Stimulated activated CD8-positive, alpha-beta memory T cell treated with anti-CD3 and anti-CD28 coated beads, Interleukin-7, amount 100 ng/mL, for 4 hours (primary cell): ENCODE measurements around the gene TLR5.
A peak's percentile ranks its signal among the peaks of the same experiment; 100 is the strongest.

Experiments used
- DNase-seq, 2 donors: peaks; one replicate each; pipeline ENCODE4 v3.0.0-alpha.2; 2020; ENCODE audit warnings: low read depth in 2 of 2

The TLR5 gene

DNA sequence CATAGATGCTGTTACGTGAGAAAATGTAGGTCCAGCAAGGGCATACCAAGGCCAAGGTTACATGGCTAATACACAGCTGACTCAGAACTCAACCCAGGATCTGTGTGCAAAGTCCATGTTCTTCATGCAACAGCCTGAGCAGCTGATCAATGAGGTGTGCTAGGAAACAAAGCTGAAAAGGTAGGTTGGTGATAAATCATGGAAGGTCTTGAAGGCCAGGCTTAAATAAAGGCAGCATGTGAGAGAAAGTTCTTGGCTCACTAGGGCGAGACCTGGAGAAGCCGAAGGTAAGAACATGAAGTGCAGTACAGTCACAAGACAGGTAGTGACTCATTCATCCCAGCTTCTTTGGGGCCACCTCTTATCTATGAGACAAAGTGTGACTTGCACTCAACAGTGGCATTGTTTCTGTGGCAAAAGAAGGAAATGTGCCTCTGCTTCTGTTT lies 33.4 kb downstream of the TLR5 start:
- DNase-seq, result no peak

DNA sequence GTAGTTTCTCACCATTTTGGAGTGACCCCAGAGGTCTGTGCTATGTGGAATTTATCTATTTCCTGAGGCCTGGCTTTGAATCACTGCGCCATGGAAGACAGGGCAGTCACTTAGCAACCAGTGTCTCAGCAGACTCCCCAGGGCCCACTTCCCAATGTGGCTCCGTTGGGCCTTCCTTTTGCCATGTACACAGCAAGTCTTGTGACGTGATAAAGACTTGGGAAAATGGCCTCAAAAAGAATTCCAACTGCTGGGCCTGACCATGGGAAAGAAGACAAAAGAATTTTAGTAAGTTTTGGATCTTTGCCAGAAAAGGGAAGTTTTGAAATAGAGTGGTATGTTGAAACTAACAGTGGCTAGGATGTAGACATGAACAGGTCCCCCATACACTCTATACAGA lies 36.2 kb downstream of the TLR5 start:
- no peak for DNase-seq

DNA sequence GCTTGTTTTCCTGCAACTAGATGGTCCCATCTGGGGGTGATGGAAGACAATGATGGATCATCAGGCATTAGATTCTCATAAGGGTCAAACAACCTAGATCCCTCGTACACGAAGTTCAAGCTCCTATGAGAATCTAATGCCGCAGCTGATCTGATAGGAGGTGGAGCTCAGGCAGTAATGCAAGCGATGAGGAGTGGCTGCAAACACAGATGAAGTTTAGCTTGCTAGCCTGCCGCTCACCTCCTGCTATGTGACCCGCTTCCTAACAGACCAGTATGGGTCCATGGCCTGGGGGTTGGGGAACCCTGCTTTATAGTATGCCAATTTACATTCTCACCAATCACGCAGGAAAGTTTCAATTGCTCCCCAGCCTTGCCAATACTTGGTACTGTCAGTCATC lies 37.5 kb downstream of the TLR5 start:
- no peak for DNase-seq

DNA sequence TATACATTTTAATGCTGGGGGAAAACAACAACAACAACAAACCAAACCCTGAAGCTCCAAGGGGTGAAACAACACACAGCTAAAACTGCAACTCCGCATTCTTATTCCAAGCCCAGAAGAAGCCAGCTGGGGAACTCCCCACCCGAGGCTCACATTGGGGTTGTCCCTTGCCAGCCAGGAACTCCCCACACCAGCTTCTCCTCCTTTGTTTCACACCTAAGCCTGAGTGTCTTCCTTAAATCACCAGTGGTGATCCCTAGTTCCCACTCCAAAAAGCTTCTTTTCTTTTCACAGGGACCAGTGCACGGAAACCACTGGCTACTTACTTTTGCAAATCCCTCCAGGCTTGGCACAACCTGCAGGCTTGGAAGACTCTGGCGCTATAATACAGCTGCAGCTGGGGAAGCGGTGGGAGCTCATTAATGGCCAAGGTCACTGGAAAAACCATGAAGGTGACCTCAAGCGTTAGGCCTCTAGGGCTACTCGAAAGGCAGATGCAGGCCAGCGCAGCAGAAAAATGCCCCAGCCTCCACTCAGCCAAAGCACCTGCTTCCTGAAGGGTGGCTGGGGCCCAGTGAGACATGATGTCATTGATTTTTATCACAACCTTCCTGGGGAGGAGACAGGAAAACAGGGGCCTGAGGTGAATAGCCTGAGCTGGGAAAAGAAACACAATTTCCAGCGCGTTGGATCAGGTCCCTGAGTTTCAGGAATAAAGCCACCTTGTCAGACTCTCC lies 40.1 kb downstream of the TLR5 start:
- DNase-seq, result no peak

DNA sequence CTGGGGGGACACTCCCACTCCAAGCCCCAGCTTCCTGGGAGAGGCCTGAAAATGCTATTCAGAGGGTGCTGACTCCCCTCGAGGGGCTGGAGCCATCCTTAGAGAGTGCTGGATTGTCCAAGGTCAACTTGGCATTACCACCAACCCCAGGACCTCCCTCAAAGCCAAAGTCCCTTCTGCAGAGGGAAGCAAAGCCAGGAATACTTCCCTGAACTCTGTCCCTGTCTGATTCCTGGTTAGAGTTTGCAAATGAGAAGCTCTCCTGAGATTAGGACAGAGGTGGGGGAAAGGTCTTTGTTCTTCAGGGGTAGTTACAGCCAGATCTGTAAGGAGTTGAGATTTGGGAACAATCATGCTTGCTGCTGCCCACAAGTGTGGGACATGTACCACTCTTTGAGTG lies 45.3 kb downstream of the TLR5 start:
- DNase-seq, result no peak

DNA sequence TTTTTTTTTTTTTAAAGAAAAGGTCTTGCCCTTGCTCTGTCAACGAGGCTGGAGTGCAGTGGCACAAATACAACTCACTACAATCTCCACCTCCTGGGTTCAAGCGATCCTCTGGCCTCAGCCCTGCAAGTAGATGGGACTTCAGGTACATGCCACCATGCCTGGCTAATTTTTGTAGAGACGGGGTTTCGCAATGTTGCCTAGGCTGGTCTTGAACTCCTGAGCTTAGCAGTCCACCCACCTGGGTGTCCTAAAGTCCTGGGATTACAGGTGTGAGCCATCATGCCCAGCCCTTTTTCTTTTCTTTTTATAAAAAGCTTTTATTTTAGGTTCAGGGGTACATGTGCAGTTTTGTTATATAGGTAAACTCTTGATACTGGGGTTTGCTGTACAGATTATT lies 47.2 kb downstream of the TLR5 start:
- DNase-seq, result no peak

DNA sequence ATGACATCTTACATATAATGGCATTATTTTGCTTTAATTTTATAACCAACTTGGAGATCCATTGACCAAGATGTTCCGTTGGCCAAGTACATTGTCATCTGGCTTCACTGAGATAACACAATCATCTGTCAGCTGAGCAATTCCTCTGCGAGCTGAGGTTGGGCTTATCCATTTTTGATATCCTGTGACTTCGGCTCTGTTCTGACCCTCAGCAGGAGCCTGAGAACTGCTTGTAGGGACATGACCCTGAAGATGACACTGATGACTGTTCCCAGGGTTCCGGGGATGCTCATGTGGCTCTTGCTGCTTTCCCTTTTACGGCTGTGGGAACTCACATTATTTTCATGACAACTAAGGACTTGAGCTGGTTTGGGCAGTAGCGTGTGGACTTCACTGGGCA lies 51.2 kb downstream of the TLR5 start:
- DNase-seq, result no peak

DNA sequence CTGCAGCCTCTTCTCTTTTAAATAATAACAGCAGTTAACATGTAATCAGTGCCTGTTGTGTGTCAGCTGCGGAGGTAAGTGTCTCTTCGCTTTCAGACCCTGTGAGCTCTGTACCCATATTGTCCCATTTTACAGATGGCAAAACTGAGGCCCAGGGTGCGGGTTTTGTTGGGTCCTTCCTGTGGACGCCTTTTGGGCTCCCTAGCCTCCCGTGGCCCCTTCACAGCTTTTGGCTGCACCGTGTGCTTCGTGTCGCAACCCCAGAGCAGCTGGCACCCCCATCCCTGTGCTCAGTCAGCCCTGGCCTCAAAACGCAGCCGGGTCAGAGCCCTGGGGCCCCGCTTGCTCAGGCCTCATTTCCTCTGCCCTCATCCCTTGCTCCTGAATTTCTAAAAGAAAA lies 53.8 kb downstream of the TLR5 start:
- no peak for DNase-seq

DNA sequence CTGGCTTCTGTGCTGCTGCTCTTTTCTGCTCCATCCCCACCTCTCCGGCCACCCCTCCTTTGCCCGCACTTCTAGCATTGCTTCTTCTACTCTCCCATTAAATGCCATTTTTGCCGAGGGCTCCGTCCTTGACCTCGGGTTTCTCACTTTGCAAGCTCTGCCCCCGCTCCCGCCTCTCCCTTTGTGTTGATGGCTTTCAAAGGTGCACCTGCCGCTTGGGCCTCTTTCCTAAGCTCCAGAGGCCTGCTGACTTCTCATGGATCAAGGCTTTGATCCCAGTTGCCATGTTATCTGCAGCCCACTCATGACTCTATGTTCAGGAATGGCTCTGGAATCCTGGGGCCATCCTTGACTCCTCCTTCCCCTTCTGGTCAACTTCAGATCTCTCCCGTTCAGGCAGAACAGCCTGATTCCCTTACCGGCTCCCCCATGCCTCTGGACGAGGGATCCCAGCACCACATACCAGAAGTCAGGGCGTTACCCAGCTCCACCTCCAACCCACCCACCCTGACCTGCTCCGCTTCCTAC lies 54.3 kb downstream of the TLR5 start:
- no peak for DNase-seq

DNA sequence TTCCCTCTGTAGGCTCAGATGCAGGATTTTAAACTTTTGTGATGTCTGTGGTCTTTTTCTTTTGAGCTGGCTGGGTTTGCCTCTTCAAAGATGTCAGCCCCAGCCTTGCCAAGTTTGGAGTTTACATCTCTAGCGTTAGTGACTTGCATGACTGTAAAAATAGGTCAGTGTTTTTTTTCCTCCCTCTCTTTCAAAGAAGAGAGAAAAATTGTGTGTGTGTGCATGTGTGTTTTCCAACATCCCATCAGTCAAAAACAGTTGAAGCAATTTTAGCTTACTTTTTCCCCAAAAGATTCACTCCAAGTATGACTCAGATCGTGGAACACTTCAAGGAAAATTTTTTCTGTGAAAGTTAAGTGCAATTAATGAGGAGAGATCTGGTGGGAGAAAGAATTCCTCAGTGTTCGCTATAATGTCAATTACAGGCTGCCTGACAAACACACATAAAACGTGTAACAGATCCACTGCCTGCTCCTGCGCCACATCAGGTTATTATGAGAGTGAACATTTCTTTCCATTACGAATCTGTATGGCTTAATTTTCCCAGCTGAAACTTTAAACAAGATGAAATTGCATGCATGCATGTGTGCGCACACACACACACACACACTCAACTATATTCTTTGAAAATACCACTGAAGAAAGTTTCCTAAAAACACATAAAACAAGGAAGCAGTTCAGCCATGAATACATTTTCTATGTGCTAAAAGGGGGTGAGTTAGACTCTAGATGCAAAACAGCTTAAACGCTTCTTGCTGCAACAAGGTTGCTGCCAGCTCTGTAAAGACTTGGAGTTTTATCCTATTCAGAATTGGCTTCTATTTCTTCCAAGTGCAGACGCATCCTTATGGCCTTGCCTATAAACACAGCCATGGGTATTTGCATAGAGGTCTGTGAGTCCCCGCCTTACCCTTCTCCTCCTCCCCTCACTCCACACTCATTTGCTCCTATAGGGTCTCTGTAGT lies 55.5 kb downstream of the TLR5 start:
- no peak for DNase-seq

DNA sequence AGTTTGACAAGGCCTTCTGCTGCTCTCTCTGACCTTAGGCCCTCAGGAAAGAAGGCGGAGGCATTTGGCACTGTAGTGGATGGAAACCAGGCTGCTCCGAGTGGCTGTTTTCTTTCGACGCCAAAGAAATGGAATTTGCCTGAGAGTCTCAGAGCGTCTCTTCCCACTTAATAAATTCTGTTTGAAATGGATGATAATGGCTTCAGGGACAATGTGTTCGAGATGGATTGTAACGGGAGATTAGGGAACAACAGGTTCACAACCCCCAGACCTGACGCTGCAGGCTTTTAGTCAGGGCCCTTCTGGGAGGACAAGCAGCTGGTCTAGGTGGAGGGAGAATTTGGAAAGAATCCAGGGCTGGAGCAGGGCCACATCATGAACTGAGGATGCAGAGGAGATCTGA lies 58.6 kb downstream of the TLR5 start:
- no peak for DNase-seq

DNA sequence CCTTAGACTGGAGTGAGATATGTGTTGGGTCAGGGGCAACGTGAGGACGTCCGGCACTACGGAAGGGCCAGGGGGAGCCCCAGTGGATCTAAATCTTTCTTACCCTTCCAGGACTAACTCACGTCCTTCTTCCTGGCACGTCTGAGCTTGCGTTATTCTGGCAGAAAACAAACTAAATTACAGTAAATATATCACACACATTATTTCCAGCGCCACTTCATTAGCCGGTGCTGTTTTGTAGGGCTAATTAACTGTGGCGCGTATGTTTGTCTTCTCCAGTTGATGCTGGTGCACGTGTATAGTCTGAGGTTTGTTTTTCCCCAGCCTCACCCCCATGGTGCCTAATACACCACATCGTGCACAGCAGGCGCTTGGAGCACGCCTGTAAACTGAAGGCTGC lies 59.2 kb downstream of the TLR5 start:
- no peak for DNase-seq

DNA sequence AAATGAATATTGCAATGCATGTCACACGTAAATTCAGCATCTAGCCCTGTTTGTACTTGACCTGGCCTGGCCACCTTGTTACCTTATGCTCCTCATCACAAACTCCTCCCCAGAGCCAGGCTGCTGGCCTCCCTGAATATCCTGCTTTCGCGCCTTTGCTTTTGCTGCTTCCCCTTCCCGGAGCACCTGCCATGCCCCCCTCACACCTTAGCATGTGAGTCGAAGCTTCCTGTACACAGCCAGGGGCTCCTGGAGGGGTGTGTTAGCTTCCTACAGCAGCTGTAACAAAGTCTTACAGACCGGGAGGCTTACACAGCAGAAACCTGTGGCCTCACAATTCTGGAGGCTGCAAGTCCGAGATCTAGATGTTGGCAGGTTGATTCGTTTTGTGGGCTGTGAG lies 60.1 kb downstream of the TLR5 start:
- DNase-seq, result no peak

DNA sequence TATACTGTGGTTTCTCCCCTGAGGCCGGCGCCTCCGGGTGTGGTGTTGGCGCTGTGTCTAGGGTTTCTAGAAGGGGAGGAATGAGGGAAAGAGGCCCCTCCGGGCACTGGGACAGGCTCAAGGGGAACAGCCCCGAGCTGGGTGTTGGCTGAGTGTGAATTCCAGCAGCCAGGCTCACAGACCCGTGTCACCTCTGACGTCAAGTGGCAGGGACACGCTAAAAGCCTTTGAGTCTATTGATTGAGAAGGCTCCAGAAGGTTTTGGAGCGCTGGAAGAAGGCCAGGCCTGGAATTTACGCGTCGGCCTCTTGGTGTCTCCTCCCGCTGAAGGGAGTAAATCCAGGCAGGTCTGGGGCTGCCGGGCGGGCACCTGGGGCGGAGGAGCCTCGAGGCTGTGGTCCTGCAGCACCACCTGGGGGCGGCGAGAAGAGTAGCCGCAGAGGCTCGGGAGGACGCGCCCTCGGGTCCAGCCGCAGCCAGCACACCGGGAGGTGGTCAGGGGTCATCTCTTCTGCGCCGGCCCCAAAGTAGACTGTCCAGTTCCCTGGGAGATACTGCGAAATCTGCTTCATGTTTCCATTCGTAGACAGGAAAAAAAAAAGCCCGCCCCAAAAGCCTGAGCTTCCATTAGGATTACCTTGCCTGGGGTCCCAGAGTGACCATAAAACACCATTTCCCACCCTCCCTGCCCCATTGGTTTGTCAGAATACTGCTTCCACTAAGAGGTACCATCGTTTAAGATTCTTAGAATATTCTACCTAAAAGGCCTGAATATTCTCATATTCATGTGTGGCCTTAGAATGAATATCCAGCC lies 61.7 kb downstream of the TLR5 start:
- peak; percentile 33 to 56 for DNase-seq

DNA sequence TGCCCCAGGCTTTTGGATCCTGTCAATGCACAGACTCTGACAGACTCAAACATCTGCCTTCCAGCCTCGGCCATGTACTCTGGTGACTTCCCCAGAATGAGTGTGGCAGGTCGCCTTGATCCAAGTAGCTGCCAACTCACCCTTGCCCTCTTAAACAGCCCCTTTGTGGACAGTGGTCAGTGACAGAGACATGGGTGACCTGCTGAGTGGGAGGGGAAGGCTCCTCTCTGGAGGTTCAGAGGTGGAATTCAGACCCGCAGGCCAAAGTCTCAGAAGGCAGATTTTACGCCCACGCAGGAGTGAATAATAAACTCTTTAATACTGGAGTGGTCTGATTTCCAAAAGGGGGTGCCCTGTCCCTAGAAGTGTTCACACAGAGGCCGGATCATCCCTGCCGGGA lies 63.5 kb downstream of the TLR5 start:
- DNase-seq, result no peak

DNA sequence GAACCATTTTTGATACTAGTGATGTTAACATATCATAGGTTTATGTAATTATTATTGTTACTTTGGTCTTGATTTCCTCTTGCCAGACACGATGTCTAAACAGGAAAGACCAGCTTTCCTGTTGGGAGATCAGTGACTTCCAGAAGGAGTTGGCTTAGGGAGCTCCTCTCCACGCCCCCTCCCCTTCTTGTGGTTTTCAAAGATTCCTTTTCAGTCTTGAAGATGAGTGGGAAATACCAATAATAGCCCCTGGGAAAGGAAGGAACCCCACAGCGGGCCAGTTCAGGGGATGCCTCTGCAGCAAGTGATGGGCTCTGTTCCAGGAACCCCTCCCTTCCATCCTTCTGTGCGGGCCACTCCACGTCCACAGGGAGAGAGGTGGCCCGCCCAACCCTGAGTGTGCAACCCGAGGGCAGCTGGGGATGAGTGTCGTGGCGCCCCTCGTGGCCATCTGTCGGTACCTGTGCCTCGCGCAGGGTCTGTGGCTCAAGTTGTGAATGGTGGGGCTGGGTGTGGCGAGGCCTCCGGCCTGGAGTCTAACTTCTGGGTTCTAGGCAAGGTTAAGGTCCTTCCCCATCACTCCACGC lies 65.7 kb downstream of the TLR5 start:
- no peak for DNase-seq

DNA sequence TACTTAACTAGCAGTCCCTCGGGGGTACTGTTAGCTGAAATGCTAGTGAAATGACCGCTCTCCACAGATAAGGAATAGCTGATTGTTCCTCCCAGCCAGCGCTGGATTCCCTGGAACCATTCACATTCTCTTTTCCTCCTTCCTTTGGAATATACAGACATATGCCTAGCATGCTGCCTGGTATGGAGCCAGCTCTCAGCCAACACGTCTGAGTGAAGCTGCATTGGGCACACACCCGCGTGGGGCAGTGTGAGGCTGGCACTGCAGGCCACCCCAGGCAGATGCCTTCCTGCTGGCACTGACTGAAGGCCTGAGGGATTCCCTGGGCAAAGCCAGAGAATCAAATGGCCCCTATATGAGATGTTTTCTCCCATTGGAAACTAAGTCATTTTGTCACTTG lies 66.7 kb downstream of the TLR5 start:
- no peak for DNase-seq

DNA sequence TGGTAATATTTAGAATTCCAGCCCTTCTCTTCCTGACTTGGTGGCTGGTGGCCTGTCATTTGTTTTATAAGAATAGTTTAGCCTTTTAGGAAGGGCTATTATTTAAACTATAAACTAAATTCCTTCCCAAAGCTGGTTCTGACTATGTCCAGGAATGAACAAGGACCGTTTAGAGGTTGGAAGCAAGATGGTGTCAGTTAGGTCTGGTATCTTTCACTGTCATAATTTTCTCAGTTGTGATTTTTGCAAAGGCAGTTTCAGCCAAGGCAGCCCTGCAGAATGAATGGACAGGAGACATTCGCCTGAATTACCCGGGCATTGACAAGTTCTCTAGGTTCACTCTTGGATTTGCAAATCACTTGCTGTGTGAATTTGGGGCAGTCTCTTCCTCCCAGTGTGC lies 67.2 kb downstream of the TLR5 start:
- no peak for DNase-seq

DNA sequence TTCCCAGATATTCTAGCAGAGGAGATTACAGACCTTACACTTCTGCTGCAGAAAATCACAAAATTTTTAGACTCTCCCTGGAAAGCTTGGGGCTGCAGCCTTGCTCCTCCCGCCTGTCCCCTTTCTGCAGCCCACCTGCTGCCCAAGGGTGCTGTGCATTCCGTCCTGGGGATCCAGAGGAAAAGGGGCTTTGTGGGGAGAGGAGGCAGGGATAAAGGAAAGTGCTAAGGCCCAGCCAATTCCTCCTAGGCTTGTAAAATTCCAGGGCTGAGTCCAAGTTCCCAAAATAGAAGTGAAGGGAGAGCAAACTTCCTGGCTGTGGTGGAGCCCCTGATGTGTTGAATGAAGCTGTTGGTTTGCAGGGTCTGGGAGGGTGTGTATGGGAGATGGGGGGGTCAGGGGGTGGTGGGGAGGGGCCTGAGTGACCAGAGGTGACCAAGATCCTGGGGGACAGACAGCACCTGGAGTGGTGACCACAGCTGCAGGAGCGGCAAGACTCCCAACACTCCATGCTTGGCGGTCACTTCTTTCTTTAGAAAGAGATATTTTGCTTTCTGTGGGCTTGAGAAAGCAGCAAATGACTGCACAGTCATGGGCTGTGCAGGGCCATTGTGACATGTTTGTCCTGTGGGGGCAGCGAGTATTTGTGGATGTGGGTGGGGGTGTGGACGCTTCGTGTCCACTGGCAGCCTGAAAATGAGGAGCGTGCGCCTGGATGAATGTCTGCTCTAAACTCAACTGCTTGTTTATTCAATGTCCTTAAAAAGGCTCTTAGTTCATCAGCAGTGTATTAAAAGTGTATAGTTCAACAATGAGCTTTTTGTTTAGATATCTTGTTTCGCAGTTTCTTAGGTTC lies 68.4 kb downstream of the TLR5 start:
- no peak for DNase-seq

DNA sequence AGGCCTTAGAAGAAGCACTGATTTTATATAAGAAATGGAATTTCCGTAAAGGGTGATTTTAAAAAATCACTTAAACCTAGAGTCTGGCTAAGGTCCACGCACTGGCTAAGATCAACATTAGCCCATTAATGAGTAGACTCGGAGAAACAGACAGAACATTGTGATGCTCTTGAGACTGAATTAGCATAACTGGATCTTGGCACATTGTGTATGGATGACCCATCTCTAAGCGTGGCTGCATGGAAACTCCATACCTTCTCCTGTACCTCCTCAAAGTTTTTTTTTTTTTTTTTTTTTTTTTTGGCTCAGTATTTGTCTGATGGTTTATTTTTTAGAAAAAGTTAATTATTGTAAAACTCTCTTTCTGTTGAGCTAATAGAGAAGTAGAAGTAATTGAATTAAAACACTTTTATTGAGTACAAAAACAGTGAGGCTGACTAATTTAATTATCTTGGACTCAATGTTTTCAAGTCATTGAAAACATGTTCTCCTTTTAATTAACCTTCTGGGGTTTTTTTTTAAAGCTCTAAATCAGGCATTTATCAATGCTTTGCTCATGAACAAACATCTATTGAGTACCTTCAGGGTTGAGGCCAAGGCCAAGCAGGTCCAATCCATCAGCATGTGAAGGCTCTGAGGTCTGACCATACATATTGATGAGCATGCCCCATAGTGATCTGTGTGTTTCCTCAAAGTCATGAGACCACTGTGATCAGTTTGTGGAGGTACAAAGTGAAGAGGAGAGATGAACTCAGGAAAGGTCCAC lies 74.0 kb downstream of the TLR5 start:
- no peak for DNase-seq
